Bronchial epithelial cell (primary cell): ENCODE results near the gene NPTXR. TPM values are rescaled to one million over a fixed set of nuclear protein-coding genes. Genes with fewer than 3 reads are reported as not detected.

Experiments
- DNase-seq: peaks from one replicate; pipeline ENCODE4 v3.0.0-alpha.2; 2010; ENCODE audit warnings: low read depth
- FAIRE-seq: peaks from 2 replicates; lab custom pipeline; 2011; peaks lifted over from hg19 to GRCh38; lab: Jason Lieb, UNC
- H3K27me3 ChIP-seq: 2 replicates; pipeline ENCODE4 v1.5.1; 2011; ENCODE audit warnings: low read length; ENCODE audit not compliant: control insufficient read depth, insufficient read depth
- H3K36me3 ChIP-seq: 2 replicates; pipeline ENCODE4 v1.5.1; 2011; ENCODE audit warnings: low read length; ENCODE audit not compliant: control insufficient read depth, insufficient read depth
- H3K4me3 ChIP-seq: 2 replicates; pipeline ENCODE4 v1.5.1; 2011; ENCODE audit warnings: mild to moderate bottlenecking, low read depth, low read length, control low read depth
- CTCF ChIP-seq: IDR thresholded peaks from 2 replicates; pipeline ENCODE4 v1.5.1; 2011; ENCODE audit warnings: mild to moderate bottlenecking, moderate library complexity, low read length, control low read depth, inconsistent platforms; ENCODE audit not compliant: insufficient read depth, severe bottlenecking
- total RNA-seq: library from RNA; depleted of rRNA; stranded (reverse); fragments of >200 nt; gene quantifications from 2 replicates; pipeline ENCODE4 v1.2.1, GENCODE V29; 2014

Gene NPTXR
- total RNA-seq, 1 donor from 2014 or later: under 0.01 TPM

- Histone ChIP-seq H3K4me3 (no peak overlapping the region), H3K27me3 (peaks cover 3% of the 10 kb centered on the region), H3K36me3 (no peaks in the 10 kb centered on the region)
- FAIRE-seq: no peak
- no peak for TF ChIP-seq CTCF
- no peak for DNase-seq
These were observed 20.7 kb upstream of the NPTXR start for GRCh38 chr22:38864361-38865191.

GRCh38 chr22:38863531-38864131, 19.8 kb upstream of the NPTXR start:
- DNase-seq: no peak
- TF ChIP-seq CTCF: no peak
- FAIRE-seq: no peak
- Histone ChIP-seq H3K27me3 (peaks cover 3% of the 10 kb centered on the region), H3K36me3 (no peaks in the 10 kb centered on the region), H3K4me3 (no peak overlapping the region)

GRCh38 chr22:38862375-38863329, 18.8 kb upstream of the NPTXR start:
- no peak for DNase-seq
- peaks cover 7% of the 10 kb centered on the region for H3K27me3 ChIP-seq
- no peaks in the 10 kb centered on the region for H3K36me3 ChIP-seq
- no peak overlapping the region for H3K4me3 ChIP-seq
- FAIRE-seq: no peak
- no peak for TF ChIP-seq CTCF

GRCh38 chr22:38861927-38862326, 18.1 kb upstream of the NPTXR start:
- Histone ChIP-seq H3K4me3 (no peak overlapping the region), H3K36me3 (no peaks in the 10 kb centered on the region), H3K27me3 (peaks cover 8% of the 10 kb centered on the region)
- no peak for FAIRE-seq
- no peak for DNase-seq
- TF ChIP-seq CTCF: no peak

- no peak for DNase-seq
- no peak for TF ChIP-seq CTCF
- Histone ChIP-seq H3K4me3 (no peak overlapping the region), H3K36me3 (no peaks in the 10 kb centered on the region), H3K27me3 (peaks cover 8% of the 10 kb centered on the region)
- no peak for FAIRE-seq
These were observed 17.5 kb upstream of the NPTXR start for GRCh38 chr22:38861170-38861876.
